GM19240 (cell line): ENCODE data around the gene NUP210.

Source experiments
- DNase-seq: peaks from one replicate; pipeline ENCODE4 v3.0.0; 2011; ENCODE audit warnings: low spot score; ENCODE audit not compliant: insufficient read length

NUP210 gene

DNA sequence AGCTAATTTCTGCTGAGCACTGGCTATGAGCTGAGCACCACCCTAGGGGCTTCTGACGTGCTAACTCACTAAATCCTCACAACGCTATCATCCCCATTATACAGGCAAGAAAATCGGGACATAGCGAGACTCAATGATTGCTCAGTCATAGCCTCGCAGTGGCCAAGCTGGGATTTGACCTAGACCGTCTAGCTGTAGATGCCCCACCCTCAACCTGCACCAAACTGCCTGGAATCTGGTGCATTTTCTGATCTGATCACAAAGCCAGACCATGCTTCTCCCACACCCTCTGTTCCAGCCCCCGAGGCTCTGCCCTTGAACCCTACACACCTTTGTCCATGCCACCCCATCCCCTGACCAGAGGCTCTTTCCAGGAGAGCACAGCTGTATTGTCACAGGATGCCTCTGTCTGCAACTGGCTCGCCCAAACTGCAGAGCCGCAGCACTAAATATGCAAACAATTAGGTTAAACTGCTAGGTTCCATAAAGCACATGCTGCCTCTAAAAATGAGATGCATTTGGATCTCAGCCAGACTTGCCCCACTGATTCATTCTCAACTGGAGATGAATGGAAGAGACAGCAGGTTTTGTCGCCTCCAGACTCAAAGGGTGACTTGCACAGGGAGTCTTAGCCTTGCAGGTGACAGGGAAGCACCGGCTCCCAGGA is 95.2 kb downstream of the NUP210 start:
- no peak for DNase-seq

DNA sequence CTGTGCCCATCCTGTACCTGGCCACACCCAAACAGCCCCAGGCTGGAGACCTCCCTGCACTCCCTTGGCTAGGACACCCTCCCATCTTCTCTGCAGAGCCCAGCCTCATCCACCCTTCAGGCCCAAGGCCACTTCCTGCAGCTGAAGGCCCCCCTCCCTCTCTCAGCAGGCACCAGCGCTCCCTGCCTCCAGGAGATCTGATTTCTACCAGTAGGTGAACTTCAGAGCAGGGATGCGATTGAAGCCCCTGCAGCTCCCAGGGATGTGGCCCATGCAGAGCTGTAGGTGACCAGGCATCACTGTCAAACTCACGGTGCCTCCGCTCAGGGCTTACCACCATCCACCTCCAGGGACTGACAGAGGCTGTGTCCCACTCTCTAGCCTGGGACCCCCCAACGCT is 96.3 kb downstream of the NUP210 start:
- DNase-seq, result no peak

GRCh38 chr3:13322324-13322723 is 97.8 kb downstream of the NUP210 start:
- DNase-seq, result no peak

DNA sequence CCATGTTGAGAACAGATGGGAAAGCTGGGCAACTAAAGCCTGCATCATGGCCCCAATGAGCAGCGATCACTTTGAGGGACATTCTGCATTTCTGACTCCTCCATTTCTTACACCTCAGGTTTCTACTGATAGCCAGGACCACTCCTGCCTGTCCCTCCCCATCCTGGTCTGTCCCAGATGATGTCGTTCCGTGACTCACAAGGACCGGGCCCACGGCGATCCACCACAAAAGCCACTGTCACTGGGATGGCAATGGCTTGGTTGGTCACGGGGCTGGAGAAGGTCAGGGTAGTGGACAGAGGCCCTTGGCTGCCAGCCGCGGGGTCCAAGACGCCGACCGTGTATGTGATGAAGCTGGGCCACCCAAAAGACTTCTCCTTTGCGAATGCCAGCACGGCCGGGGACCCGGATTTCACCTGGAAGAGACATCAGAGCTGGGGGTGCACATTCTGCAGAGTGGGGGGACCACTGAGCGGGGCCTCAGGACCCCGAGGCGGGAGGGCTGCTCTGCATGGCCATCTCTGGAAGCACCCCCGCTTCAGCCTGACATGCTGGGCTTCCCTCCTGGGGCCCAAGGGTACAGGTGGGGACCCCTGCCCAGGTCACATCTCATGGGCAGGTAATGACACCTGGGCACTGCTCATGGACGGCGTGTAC is 100.4 kb downstream of the NUP210 start:
- no peak for DNase-seq

DNA sequence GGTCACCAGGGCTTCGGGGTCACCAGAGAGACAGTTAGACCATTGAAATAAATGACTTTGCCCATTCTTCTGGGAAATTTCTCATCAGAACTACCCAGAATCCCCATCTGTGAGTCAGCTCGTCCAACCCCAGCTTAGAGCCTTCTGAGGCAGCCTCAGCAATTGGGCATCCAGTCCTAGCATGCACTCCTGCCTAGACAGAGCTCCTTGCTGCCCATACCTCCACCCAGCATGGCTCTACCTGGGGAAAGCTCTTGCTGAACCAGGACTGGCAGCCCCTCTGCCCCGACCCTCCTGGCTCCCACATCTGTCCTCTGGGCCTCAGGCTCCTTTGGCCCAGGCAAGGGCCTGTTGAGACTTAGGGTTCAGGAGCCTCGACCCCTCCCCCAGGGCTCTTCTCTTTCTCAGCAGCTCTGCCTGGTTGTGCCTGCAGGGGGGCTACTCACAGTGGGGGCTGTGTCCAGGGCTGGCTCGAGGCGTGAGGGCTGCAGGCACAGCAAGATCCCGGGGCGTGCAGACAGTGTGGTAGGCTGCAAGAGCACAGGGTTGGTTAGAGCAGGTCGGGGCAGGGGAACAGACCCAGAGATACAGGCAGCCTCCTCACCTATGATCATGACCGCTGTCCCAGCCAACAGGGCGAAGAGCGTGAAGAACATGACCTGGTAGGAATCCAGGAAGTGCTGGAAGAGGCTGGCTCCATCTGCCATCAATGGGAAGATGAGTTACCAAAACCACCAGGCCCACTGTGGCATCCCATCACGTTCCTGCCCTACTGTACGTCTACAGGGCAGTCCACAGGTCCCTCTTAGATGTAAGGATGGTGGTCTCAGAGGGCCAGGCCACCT is 101.3 kb downstream of the NUP210 start:
- no peak for DNase-seq

- DNase-seq, result no peak
Observed at GRCh38 chr3:13317596-13318320, 102.4 kb downstream of the NUP210 start.

GRCh38 chr3:13316603-13317002 is 103.5 kb downstream of the NUP210 start:
- no peak for DNase-seq

DNA sequence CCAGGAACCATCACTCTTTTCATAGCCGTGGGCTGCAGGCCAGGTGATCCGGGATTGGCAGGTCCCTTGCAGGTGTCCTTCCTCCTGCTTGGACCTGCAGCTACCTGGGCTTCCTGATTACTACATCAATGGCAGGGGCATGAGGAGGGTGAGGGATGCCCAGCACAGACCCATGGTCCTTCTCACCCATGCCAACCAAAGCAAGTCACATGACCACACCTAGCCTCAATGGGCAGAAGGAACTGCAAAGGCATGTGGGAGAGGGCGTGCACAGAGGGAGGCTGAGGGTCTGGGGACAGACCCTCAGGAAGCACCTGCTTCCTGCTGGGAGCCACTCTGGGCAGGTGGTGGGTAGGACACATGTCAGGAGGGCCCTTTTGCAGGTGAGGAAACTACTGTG is 105.2 kb downstream of the NUP210 start:
- no peak for DNase-seq

- no peak for DNase-seq
Observed at GRCh38 chr3:13313813-13314212, 106.3 kb downstream of the NUP210 start.

- no peak for DNase-seq
Observed at GRCh38 chr3:13309004-13309403, 111.1 kb downstream of the NUP210 start.

- peak; percentile 60 for DNase-seq
Observed at GRCh38 chr3:13308380-13308801, 111.7 kb downstream of the NUP210 start.

GRCh38 chr3:13307041-13307440 is 113.1 kb downstream of the NUP210 start:
- no peak for DNase-seq

DNA sequence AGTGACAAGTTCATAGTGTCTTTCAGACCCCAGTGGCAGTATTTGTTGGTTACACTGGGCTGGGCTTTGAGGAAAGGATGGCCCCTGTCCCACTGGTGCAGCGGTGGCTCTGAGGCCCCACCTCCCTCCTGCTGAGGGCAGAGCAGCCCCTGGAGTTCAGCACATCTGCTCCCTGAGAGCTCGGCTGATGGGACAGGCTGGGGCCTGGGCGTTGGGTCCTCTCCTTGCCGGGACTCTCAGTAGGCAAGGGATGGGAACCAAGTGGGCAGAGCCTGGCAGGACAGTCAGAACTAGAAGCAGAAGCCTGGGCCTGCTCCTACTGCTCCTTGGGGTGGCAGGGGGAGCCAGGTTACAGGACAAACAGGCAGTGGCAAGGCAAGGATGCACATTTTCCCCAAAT is 114.5 kb downstream of the NUP210 start:
- DNase-seq, result no peak

DNA sequence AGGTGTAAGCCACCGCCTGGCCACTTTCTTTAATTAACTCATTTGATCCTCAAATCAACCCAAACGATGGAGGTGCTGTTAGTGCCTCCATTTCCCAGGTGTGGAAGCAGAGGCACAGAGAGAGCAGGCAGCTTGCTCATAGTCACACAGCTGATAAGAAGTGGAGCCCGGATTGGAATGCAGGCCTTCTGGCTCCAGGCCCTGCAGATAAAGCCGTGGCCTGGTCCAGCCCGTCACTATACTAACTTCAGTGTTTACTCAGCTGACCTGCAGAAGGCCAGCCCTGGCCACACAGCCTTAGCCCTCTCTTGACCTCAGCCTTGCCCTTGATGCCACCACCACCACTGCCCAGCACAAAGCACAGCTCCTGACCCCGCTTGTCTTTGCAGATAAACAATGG is 116.7 kb downstream of the NUP210 start:
- DNase-seq, result no peak

GRCh38 chr3:13301286-13301987 is 118.7 kb downstream of the NUP210 start:
- no peak for DNase-seq

- DNase-seq, result no peak
Observed at GRCh38 chr3:13300546-13301285, 119.4 kb downstream of the NUP210 start.

GRCh38 chr3:13299531-13300155 is 120.5 kb downstream of the NUP210 start:
- DNase-seq, result no peak

DNA sequence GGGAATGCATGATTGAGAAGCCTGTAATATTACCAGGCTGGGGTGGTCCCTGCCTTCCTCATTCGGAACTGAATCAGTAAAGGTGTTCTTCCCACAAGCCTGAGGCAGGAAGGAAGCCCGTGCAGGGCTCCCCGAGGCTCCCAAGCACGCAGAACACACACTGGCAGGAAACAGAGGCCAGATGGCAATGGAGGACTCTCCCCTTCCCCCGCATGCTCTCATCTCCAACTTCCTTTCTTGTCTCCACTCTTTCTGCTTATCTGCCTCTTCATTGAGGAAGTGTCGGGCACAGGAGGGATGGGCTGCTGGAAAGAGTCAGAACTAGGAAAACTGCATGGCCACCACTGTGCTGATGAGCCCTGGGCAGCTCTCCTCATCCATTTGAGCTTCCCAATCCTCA is 123.5 kb downstream of the NUP210 start:
- DNase-seq, result no peak

DNA sequence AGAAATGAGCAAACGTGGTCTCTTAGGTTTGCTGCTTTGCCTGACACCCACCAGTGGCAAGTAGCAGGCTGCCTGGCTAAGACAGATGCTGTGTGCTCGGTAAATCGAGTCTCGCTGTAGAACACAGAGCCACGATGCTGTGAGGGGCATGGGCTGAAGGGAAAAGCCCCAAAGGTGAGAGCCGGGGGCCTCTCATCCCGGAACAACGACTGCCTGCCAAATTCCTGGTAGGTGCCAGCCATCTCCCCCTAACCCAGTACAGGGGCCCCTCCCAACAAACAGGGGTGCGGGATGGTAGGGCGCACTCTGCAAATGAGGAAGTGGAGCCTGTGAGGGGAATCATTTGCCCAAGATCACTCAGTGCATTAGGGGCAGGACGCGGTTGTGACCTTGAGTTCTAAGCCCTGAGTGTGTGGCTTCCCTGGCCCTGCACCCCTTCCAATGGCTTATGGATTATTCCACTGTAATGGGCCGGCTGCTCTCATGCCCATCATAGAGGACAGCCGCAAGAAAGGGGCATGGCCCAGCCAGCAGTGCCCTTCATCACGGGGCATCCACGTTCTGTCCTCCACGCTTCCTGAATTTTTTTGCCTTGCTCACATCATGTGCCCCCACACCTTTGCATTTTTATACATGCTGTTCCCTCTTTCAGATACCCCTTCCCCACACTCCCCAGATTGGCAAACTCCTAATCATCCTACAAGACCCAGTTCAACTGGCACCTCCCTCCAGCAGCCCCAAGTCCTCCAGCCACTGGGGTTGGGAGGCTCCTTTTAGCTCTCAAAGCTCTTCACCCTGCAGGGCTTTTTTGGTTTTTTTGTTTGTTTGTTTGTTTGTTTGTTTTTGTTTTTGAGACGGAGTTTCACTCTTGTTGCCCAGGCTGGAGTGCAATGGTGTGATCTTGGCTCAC is 125.4 kb downstream of the NUP210 start:
- no peak for DNase-seq
